Endodermal cell (in vitro differentiated cells): ENCODE data around the gene TTYH2. TPM values are rescaled to one million over a fixed set of nuclear protein-coding genes. Genes with fewer than 3 reads are reported as not detected.

Experiments
- DNase-seq: peaks from one replicate; pipeline ENCODE4 v3.0.0-alpha.2; 2017
- H3K27ac ChIP-seq: 2 replicates; pipeline ENCODE4 v1.5.1; 2013; ENCODE audit warnings: mild to moderate bottlenecking, low read depth, low read length, moderate library complexity
- H3K27me3 ChIP-seq: 2 replicates; pipeline ENCODE4 v1.6.1; 2013; ENCODE audit warnings: mild to moderate bottlenecking, low read length, moderate library complexity; ENCODE audit not compliant: insufficient read depth, control insufficient read depth, poor library complexity, severe bottlenecking
- H3K36me3 ChIP-seq: 2 replicates; pipeline ENCODE4 v1.7.0; 2013; ENCODE audit warnings: mild to moderate bottlenecking, low read length, moderate library complexity; ENCODE audit not compliant: control insufficient read depth, insufficient read depth
- H3K4me1 ChIP-seq: one replicate; pipeline ENCODE4 v1.7.0; 2013; ENCODE audit warnings: low read length; ENCODE audit not compliant: control insufficient read depth, insufficient read depth
- H3K4me3 ChIP-seq: 2 replicates; pipeline ENCODE4 v1.5.1; 2013; ENCODE audit warnings: mild to moderate bottlenecking, low read length, moderate library complexity
- H3K9ac ChIP-seq: 2 replicates; pipeline ENCODE4 v1.6.1; 2013; ENCODE audit warnings: mild to moderate bottlenecking, low read length, moderate library complexity; ENCODE audit not compliant: poor library complexity, severe bottlenecking; ENCODE audit errors: extremely low read depth
- H3K9me3 ChIP-seq: 2 replicates; pipeline ENCODE4 v1.6.1; 2013; ENCODE audit warnings: mild to moderate bottlenecking, low read length, moderate library complexity; ENCODE audit not compliant: control insufficient read depth
- H3K27ac Mint-ChIP-seq: 2 replicates; pipeline ENCODE4 v1.8.0; 2020; ENCODE audit warnings: mixed read lengths
- H3K27me3 Mint-ChIP-seq: 2 replicates; pipeline ENCODE4 v1.8.0; 2021; ENCODE audit warnings: mild to moderate bottlenecking, mixed read lengths; ENCODE audit not compliant: insufficient read depth
- H3K36me3 Mint-ChIP-seq: 2 replicates; pipeline ENCODE4 v1.8.0; 2020; ENCODE audit warnings: low read depth, mixed read lengths
- H3K4me1 Mint-ChIP-seq: 2 replicates; pipeline ENCODE4 v1.8.0; 2020; ENCODE audit warnings: mixed read lengths
- H3K4me3 Mint-ChIP-seq: 2 replicates; pipeline ENCODE4 v1.8.0; 2020; ENCODE audit warnings: mild to moderate bottlenecking, moderate library complexity, mixed read lengths
- H3K9me3 Mint-ChIP-seq: 2 replicates; pipeline ENCODE4 v1.8.0; 2020; ENCODE audit warnings: mild to moderate bottlenecking, mixed read lengths
- CTCF ChIP-seq: fragments of 200-600 bp; sonication (generic); conservative IDR thresholded peaks from 2 replicates; pipeline ENCODE4 v1.5.0; 2021; ENCODE audit warnings: antibody characterized with exemption, mild to moderate bottlenecking
- WGBS, 2 experiments: methylation state at CpG; one replicate each; pipeline versions ENCODE4 v1.1.5 to v1.1.7; 2013; ENCODE audit warnings: missing lambda C conversion rate in 2 of 2, mixed read lengths in 1 of 2; ENCODE audit not compliant: insufficient coverage in 1 of 2, insufficient read length in 1 of 2; 5-methylcytosine and 5-hydroxymethylcytosine counted together
- total RNA-seq, 2 donors: library from RNA; stranded (reverse); fragmentation: NEBNext Ultra II Directional in 1 of 2; extraction: Animal tissue kit (Norgen Biotek cat#: 25700) in 1 of 2; gene quantifications; 2 replicates in 1 of 2; 3 replicates in 1 of 2; pipeline ENCODE4 v1.2.1, GENCODE V29; 2021

TTYH2 gene
- total RNA-seq, 2 donors from 2014 or later, result 1.2 to 1.6 TPM

DNA sequence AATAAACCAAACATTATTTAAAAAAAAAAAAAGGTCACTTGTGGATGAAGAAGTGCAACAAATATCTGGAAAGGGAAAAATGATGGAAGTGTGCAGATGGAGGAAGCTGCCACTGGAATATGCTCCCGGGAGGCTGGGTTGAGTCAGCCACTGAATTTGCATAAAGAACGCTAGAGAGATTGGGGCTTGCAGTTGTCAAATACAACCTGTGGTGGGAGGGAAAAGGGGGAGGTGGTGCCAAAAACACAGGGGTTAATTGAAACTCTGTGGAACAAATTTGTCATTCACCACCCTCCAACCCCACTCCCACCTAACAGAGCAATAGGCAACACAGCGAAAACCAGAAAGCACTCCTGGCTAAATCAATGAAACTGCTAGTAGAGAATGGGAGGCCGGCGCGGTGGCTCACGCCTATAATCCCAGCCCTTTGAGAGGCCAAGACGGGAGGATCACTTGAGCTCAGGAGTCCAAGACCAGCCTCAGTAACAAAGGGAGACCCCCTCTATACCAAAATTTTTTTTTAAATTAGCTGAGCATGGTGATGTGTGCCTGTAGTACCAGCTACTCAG, 47.5 kb upstream of the TTYH2 start:
- Histone ChIP-seq H3K9me3 (no peaks in the 10 kb centered on the region), H3K4me3 (no peak overlapping the region), H3K9ac (no peak overlapping the region), H3K36me3 (no peaks in the 10 kb centered on the region), H3K27ac (no peak overlapping the region), H3K27me3 (no peaks in the 10 kb centered on the region), H3K4me1 (no peaks in the 10 kb centered on the region)
- no peak overlapping the region for H3K27ac Mint-ChIP-seq
- peak; percentile 41 for DNase-seq
- H3K4me1 Mint-ChIP-seq, result no peaks in the 10 kb centered on the region
- no peak for TF ChIP-seq CTCF
- no peaks in the 10 kb centered on the region for H3K36me3 Mint-ChIP-seq
- H3K4me3 Mint-ChIP-seq, result no peak overlapping the region
- H3K27me3 Mint-ChIP-seq, result peaks cover 5% of the 10 kb centered on the region
- peaks cover 4% of the 10 kb centered on the region for H3K9me3 Mint-ChIP-seq
- 86 to 98% methylated on average over 5 to 8 of the region's 8 CpGs for WGBS, 2 experiments

- H3K4me3 Mint-ChIP-seq, result no peak overlapping the region
- no peak for TF ChIP-seq CTCF
- H3K27ac Mint-ChIP-seq, result no peak overlapping the region
- no peak overlapping the region for H3K9ac ChIP-seq
- no peaks in the 10 kb centered on the region for H3K9me3 ChIP-seq
- H3K27ac ChIP-seq, result no peak overlapping the region
- H3K4me1 Mint-ChIP-seq, result peaks cover 13% of the 10 kb centered on the region
- DNase-seq, result no peak
- H3K27me3 ChIP-seq, result no peaks in the 10 kb centered on the region
- WGBS, 2 experiments, result 80 to 88% methylated on average over 1 of the region's 1 CpG
- no peaks in the 10 kb centered on the region for H3K27me3 Mint-ChIP-seq
- no peaks in the 10 kb centered on the region for H3K36me3 Mint-ChIP-seq
- H3K9me3 Mint-ChIP-seq, result peaks cover 4% of the 10 kb centered on the region
- H3K36me3 ChIP-seq, result no peaks in the 10 kb centered on the region
- no peaks in the 10 kb centered on the region for H3K4me1 ChIP-seq
- H3K4me3 ChIP-seq, result no peak overlapping the region
Observed at GRCh38 chr17:74170924-74171323, 42.4 kb upstream of the TTYH2 start.

DNA sequence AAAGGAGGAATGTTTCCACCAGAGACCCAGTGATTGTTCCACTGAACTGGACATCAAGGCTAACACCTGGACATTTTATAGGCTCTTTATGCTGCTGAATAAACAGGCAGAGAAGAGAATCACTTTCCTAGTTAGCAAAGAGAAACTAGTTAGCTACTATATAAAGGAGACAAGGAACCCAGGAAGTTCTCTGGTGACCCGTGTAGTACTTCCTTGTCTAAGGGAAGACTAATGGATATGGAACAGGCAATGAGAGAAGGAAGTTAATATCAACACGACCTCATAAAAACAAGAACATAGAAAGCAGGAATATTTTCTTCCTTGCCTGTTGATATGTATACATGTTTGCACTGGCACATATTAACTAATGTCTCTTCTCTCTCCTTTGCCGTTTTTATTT, 40.7 kb upstream of the TTYH2 start:
- Histone ChIP-seq H3K4me3 (no peak overlapping the region), H3K27me3 (no peaks in the 10 kb centered on the region), H3K27ac (no peak overlapping the region), H3K9ac (no peak overlapping the region), H3K9me3 (no peaks in the 10 kb centered on the region), H3K4me1 (no peaks in the 10 kb centered on the region), H3K36me3 (no peaks in the 10 kb centered on the region)
- WGBS, 2 experiments, result 62 to 100% methylated on average over 1 to 2 of the region's 3 CpGs
- Mint-ChIP-seq H3K27ac (no peak overlapping the region), H3K27me3 (no peaks in the 10 kb centered on the region), H3K4me1 (peaks cover 13% of the 10 kb centered on the region), H3K4me3 (no peak overlapping the region), H3K9me3 (no peaks in the 10 kb centered on the region), H3K36me3 (no peaks in the 10 kb centered on the region)
- DNase-seq, result no peak
- no peak for TF ChIP-seq CTCF
